NCI-H524 (cell line): ENCODE results near the gene BCL2.

ENCODE experiments used
- DNase-seq, 2 experiments: peaks; one replicate each; lab custom pipeline; 2025; lab: John Stamatoyannopoulos, UW

Gene BCL2

DNA sequence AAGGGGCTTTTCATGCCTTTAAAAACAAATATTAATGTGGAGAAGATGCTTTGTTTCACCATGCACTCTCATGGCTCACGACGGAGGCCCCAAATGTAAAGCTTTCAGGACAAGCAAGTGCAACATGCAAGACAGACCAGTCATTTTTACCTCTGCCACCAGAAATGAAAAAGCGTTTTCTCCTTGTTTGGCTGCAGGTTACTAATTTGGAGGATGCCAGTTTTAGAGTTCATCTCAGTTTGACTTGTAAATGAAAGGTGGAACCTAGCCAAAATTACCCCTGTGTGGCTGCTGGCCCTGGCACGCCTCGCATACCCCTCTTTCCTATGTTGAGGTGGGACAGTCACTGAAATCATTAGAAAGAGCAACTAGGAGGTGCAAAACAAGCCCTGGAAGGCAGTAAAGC is 138.6 kb downstream of the BCL2 start:
- no peak for DNase-seq

- DNase-seq = no peak
These were observed 139.2 kb downstream of the BCL2 start for GRCh38 chr18:63180321-63180720.

DNA sequence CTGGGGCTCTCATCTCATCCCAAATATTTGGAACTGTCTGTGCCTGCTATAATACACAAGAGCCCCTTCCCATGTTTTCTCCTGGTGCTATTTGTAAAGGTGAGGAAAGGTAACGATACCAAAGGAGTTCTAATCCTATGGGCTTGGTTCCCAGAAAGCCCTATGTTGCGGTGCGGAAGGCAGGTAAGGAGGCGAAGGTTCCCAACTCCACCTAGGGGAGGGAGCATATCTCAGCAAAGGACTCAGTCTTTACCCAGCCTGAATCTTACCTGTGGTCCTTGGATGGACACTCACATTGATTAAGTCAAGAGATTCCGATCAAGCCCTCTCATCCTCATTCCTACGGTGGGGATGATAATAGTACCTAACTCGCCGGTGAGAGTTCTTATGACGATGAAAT is 140.1 kb downstream of the BCL2 start:
- no peak for DNase-seq

DNA sequence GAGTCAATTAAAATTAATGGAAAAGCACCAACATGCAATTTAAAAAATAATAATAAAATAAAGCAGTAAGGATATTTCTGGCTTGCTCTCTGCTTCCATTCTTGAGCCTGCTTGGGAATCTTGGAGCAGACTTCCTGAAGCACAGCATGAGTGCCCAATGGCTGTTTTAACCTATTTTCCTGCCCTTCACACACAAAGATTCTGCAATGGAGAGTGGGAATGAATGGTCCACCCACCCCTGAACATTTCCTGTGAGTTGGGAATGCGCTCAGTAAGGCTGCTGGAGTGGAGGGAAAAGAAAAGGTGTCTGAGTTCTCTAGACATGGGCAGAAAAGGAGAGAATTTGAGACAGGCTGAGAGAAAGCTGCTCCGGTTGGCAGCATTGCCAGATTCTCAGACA is 140.6 kb downstream of the BCL2 start:
- DNase-seq = no peak

- DNase-seq = no peak
These were observed 141.4 kb downstream of the BCL2 start for GRCh38 chr18:63177919-63178821.

GRCh38 chr18:63177259-63177658 is 142.3 kb downstream of the BCL2 start:
- no peak for DNase-seq

- no peak for DNase-seq
These were observed 144.3 kb downstream of the BCL2 start for GRCh38 chr18:63175264-63175663.

DNA sequence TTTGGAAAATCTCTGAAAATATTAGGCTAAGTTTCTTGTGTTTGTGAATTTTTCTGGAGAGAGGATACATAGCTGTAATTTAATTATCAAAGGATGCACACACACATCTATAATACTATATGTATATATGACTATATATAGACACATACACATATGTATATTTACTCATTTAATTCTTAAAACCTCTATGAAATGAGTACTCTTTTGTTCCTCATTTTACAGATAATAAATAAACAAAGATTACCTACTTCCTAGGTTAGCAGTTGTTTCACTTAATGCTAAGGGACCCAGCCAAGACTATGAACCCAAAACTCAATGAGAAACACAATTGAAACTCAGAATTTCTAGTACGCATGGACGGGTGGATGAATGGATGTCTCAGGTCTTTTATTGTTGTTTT is 145.6 kb downstream of the BCL2 start:
- DNase-seq = no peak

GRCh38 chr18:63169853-63170252 is 149.7 kb downstream of the BCL2 start:
- no peak for DNase-seq

GRCh38 chr18:63168287-63168686 is 151.3 kb downstream of the BCL2 start:
- no peak for DNase-seq

DNA sequence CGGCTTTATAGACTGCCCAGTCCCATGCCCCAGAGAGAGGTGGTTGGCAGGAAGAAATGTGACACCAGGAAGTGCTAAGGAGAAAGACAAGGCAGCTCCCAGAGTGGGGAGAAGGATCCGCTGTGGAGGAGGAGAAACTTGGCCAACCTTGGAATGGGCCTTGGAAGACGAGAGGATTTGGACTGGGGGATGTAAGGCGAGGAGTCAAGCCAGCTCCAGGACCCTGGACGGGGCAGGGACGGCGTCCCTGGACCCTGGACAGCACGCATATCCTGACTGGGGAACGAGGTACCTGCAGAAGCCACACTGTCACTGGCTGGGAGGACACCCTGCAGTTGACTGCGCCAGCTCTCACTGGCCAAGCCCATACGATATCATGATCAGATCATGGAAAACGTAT is 153.4 kb downstream of the BCL2 start:
- no peak for DNase-seq

DNA sequence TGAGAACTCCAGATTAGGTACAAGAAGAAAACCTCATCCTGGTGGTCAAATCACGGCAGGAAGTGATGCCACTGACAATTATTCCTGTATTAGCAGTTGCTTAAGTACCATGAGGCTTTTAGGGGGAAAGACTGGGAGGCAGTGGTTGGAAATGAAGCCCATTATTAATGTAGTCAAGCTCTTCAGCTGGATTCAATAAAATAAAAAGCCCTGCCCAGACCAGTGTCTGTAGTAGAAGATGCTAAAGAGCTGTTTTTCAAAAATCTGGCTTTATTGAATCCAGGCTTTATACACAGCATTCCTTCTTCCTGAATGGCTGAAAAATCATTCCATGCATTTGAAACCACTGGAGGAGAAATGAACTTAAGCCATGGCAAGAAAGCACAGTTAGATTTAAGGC is 155.2 kb downstream of the BCL2 start:
- no peak for DNase-seq

DNA sequence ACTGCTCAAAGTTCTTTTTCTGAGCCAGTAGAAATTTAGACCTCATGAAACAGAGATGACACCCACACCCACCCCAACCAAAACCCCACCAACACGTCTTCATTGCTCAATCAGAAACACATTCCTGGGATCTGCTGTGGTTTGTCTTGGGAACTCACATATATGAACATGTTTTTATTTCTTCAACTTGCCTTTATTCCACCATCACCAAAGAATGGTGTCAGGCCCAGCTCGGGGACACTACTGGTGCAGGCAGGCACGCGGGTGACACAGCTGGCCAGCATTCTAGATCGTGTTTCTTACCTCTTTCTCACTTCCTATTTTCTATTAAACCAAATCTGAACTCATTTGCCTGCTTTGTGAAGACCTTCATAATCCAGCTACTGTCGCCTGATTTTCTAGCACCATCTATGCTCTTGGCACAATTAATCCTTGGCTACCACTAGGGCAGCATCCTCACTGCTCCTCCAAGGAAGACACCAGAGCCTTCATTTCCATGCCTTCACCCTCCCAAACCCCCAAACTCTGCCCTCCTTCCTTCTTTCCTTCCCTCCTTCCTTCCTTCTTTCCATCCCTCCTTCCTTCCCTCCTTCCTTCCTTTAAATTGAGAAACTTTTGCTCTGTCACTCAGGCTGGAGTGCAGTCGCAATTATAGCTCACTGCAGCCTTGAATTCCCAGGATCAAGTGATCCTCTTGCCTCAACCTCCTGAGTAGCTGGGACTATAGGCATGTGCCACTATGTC is 157.1 kb downstream of the BCL2 start:
- no peak for DNase-seq

DNA sequence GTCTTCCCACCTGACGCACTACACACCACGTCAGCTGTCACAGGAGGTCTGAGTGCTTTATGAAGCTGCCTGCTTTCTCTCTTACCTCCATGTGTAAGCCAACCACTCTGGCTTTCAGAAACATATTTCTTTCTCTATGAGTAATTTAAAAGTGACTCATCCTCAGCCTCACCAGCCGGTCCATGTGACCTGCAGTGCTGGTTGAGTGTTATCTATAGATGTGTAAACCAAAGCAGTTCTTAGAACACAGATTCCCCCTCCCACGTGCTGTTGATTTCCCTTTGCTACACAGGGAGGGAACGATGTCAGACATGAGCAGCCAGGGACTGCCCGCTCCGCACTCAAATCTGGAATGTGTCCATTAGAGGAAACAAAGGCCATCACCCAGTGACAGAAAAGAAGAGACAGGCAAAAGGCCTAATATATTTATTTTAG is 157.8 kb downstream of the BCL2 start:
- DNase-seq = no peak

DNA sequence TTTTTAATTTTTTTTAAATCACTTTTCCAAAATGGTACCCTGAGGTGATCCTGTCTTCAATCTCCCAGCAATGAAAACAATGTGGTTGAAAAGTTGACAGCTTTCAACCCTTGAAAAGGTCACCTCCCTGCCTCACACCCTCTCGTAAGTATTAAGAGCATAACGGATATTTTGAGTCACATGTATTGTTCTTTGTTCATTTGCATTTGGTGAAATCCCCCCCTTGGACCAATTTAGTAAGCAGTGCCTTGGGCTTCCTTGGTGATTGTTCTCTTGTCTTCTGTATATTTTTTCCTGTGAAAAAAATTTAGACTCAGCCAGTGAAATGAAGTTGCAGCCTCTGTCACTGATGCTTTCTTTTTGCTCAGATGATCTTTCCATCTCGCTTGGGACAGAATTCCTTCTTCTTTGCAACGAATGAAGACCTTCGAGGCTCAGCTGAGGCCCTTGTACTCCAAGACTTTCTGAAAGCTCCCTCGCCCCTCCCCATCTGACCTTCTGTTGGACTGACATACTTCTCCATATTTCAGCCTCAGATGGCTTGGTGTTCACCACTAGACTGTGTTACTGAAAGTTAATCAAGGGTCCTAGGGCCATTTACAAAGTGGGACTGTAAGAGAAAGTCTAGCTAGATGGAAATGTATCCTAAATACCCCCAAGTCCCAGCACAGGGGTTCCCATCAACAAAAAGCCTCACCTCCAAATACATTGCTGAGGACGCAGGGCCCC is 158.4 kb downstream of the BCL2 start:
- DNase-seq = no peak

DNA sequence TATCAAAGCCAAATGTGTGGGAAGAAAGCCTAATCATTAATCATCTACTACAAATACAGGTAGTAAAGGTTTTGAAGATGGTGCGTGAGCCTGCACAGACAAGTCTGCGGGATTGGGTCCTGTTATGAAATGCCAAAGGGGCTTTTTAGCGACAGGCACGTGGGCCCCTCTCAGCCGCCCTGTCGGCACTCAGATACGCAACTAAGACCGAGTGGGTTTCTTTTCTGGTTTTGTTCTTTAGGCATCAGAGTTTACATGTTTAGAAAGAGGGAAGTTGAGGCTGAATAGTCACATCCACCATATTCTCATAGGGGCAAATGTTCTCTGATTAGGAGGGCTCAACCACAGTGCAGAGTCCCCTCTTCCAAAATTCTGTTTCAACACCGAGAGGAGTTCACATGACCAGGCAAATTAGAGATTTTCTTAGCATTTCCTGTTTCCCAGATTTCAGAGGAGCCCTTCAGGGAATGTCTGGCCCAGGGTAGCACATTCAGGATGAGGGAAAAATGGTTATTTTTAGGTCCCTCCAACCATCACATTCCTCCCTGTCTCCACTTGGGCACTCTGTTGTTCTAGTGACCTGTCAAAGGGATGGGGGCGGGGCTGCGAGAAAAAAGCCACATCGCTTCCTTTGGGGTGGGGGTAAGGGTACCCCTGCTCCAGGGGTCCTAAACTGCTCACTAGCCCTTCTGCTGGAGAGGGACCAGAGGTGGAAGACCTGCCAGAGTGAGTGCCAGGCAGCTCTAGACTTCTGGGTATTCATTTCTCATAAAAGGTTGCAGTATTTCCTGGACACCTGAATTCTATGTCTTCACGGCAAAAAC is 159.2 kb downstream of the BCL2 start:
- DNase-seq = no peak

- no peak for DNase-seq
These were observed 160.0 kb downstream of the BCL2 start for GRCh38 chr18:63159590-63159989.

- no peak for DNase-seq
These were observed 160.8 kb downstream of the BCL2 start for GRCh38 chr18:63158676-63159291.

DNA sequence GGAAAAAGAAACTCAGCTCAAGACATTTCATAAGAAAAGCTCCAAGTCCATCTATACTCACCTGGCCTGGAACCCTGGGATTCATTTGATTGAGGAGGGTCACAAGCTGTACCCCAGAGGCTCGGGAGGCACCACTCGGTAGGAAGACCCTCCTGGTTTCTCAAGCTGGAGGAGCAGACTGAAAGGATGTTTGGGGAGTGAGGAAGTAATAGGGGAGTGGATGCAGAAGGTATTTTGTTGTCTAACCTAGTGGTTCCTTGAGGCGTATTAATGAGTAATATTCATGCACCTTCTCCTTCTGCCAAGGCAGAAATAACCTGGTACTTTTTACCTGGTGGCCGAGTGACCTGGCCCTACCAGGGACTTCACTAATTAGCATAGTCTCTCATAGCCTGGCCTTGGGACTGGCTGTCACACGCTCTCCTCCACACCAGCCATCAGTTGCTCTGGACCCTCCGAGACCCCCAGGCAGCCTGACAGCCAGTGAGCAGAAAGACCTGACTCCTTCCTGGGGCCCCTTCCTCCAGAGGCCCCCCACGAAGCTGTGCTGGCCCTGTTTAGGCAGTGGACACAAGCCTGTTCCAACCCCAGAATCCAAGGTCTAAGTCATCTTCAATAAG is 161.4 kb downstream of the BCL2 start:
- no peak for DNase-seq

GRCh38 chr18:63157293-63158011 is 162.1 kb downstream of the BCL2 start:
- no peak for DNase-seq
